Measurements from ENCODE around the gene BZW1.
A peak's percentile ranks its signal among the peaks of the same experiment; 100 is the strongest.

The BZW1 gene

GRCh38 chr2:200787351-200788120 lies 24.2 kb upstream of the BZW1 start:
- Histone ChIP-seq H3K27ac (peak overlapping the region; percentile 59), H3K79me2 (no peaks in the 10 kb centered on the region), H2AFZ (peak overlapping the region; percentile 84), H3K36me3 (ENCODE audit: control insufficient read depth, insufficient read depth, low read length) (no peaks in the 10 kb centered on the region), H3K4me1 (peaks cover 8% of the 10 kb centered on the region), H3K27me3 (ENCODE audit: control insufficient read depth, insufficient read depth, low read length) (no peaks in the 10 kb centered on the region), H3K4me3 (ENCODE audit: low read depth, low read length) (peak overlapping the region; percentile 34), H3K9me3 (ENCODE audit: control insufficient read depth, low read length) (no peaks in the 10 kb centered on the region), H3K9ac (no peak overlapping the region), H3K4me2 (ENCODE audit: low read length) (peak overlapping the region; percentile 48)
- no peak for TF ChIP-seq CTCF (IDR thresholded peaks at IDR 0.05)

- no peak for TF ChIP-seq CTCF (IDR thresholded peaks at IDR 0.05)
- Histone ChIP-seq H3K27ac (peak overlapping the region; percentile 24), H3K9me3 (ENCODE audit: control insufficient read depth, low read length) (no peaks in the 10 kb centered on the region), H3K27me3 (ENCODE audit: control insufficient read depth, insufficient read depth, low read length) (no peaks in the 10 kb centered on the region), H3K4me2 (ENCODE audit: low read length) (peak overlapping the region; percentile 48), H3K79me2 (no peaks in the 10 kb centered on the region), H2AFZ (peak overlapping the region; percentile 84), H3K4me3 (ENCODE audit: low read depth, low read length) (no peak overlapping the region), H3K9ac (no peak overlapping the region), H3K36me3 (ENCODE audit: control insufficient read depth, insufficient read depth, low read length) (no peaks in the 10 kb centered on the region), H3K4me1 (peaks cover 8% of the 10 kb centered on the region)
Observed at GRCh38 chr2:200788121-200788718, 23.5 kb upstream of the BZW1 start.

- Histone ChIP-seq H2AFZ (no peak overlapping the region), H3K27ac (no peak overlapping the region), H3K4me2 (ENCODE audit: low read length) (no peak overlapping the region), H3K4me1 (peaks cover 8% of the 10 kb centered on the region), H3K9ac (no peak overlapping the region), H3K27me3 (ENCODE audit: control insufficient read depth, insufficient read depth, low read length) (no peaks in the 10 kb centered on the region), H3K9me3 (ENCODE audit: control insufficient read depth, low read length) (no peaks in the 10 kb centered on the region), H3K4me3 (ENCODE audit: low read depth, low read length) (no peak overlapping the region), H3K36me3 (ENCODE audit: control insufficient read depth, insufficient read depth, low read length) (no peaks in the 10 kb centered on the region), H3K79me2 (no peaks in the 10 kb centered on the region)
- TF ChIP-seq CTCF (IDR thresholded peaks at IDR 0.05) = no peak
Observed at GRCh38 chr2:200790185-200790584, 21.5 kb upstream of the BZW1 start.

GRCh38 chr2:200791905-200792304 lies 19.8 kb upstream of the BZW1 start:
- Histone ChIP-seq H3K4me2 (ENCODE audit: low read length) (no peak overlapping the region), H3K9me3 (ENCODE audit: control insufficient read depth, low read length) (no peaks in the 10 kb centered on the region)

More at GRCh38 chr2:200791905-200792304, 19.8 kb upstream of the BZW1 start:
- H3K27ac ChIP-seq = no peak overlapping the region
- no peaks in the 10 kb centered on the region for H3K79me2 ChIP-seq
- H3K4me1 ChIP-seq = peaks cover 8% of the 10 kb centered on the region
- no peaks in the 10 kb centered on the region for H3K36me3 ChIP-seq (ENCODE audit: control insufficient read depth, insufficient read depth, low read length)
- H3K9ac ChIP-seq = no peak overlapping the region
- no peak overlapping the region for H3K4me3 ChIP-seq (ENCODE audit: low read depth, low read length)
- TF ChIP-seq CTCF (IDR thresholded peaks at IDR 0.05) = no peak
- no peak overlapping the region for H2AFZ ChIP-seq
- no peaks in the 10 kb centered on the region for H3K27me3 ChIP-seq (ENCODE audit: control insufficient read depth, insufficient read depth, low read length)
